Peyer's patch (tissue), 4 donors: ENCODE data around the gene REEP6.

Experiments used
- CTCF ChIP-seq, 6 experiments: fragments of 450-650 bp in 4 of 6; fragments of 200-600 bp in 2 of 6; sonication (generic) in 1 of 6; IDR thresholded peaks; one replicate each; pipeline ENCODE4 v1.5.1; 2017 to 2019; ENCODE audit warnings: antibody characterized with exemption in 6 of 6, mild to moderate bottlenecking in 3 of 6, moderate library complexity in 1 of 6
- POLR2A ChIP-seq, 2 donors: fragments of 450-650 bp; IDR thresholded peaks; one replicate each; pipeline ENCODE4 v1.5.1; 2017; ENCODE audit warnings: antibody characterized with exemption in 2 of 2, mild to moderate bottlenecking in 2 of 2, moderate library complexity in 2 of 2

GRCh38 chr19:1468274-1468820, 22.6 kb upstream of the REEP6 start:
- no peak for TF ChIP-seq CTCF (IDR thresholded peaks at IDR 0.05)
- no peak for TF ChIP-seq POLR2A (IDR thresholded peaks at IDR 0.05)
